ENCODE data around the gene CDKN2B-AS1.

CDKN2B-AS1 gene

DNA sequence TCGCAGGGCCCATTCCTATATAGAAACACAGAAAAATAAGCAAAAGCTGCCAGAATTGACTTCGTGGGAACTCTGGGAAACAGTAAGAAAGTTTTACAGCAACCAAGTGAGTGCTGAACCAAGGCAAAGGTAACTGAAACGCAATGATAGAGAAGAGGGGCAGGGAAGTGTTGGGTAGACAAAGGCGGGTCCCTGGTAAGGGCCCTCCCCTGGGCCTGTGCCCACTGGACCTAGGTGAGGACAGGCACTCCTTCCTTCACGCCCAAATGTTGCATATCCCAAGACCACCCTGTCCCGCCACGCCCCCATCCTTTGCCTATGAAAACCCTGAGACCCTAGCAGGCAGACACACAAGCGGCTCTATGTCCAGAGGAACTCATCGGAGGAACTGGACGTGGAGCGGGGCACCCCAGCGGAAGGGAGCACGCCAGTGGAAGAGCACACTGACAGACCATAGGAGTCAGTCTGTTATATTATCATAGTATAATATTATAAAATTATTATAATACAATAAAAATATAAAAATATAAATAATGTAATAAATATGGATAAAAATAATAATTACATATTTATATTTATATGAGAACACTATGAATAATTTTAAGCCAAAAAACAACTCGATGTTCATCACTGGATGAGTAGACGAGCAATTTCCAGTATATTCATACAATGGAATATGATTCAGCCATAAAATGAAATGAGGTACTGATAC, 28.3 kb upstream of the CDKN2B-AS1 start:
- TF ChIP-seq, protein P1, sequence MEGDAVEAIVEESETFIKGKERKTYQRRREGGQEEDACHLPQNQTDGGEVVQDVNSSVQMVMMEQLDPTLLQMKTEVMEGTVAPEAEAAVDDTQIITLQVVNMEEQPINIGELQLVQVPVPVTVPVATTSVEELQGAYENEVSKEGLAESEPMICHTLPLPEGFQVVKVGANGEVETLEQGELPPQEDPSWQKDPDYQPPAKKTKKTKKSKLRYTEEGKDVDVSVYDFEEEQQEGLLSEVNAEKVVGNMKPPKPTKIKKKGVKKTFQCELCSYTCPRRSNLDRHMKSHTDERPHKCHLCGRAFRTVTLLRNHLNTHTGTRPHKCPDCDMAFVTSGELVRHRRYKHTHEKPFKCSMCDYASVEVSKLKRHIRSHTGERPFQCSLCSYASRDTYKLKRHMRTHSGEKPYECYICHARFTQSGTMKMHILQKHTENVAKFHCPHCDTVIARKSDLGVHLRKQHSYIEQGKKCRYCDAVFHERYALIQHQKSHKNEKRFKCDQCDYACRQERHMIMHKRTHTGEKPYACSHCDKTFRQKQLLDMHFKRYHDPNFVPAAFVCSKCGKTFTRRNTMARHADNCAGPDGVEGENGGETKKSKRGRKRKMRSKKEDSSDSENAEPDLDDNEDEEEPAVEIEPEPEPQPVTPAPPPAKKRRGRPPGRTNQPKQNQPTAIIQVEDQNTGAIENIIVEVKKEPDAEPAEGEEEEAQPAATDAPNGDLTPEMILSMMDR (IDR thresholded peaks at IDR 0.05; ENCODE audit: extremely low read depth, missing control alignments), result no peak
- no peak for DNase-seq (ENCODE audit: low spot score)

DNA sequence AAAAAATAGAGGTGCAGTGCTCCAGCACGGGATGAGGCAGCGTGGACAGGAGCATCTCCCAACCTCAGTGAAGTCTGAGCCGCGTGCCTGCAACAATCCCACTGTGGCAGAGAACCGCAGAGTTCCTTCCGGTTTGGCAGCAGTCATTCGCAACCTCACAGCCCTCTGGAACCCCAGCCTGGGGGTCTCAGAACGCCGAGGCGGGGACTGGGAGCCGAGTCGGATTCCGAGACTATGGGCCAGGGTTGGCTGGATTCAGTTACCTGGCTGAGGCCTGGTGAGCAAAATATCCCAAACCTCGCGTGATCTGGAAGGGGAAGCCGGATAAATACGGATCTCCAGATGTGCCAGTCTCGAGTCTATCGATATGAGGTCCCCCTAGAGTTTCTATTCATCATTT, 27.4 kb upstream of the CDKN2B-AS1 start:
- TF ChIP-seq, protein P1 (IDR thresholded peaks at IDR 0.05; ENCODE audit: extremely low read depth, missing control alignments), result no peak
- DNase-seq (ENCODE audit: low spot score), result no peak

DNA sequence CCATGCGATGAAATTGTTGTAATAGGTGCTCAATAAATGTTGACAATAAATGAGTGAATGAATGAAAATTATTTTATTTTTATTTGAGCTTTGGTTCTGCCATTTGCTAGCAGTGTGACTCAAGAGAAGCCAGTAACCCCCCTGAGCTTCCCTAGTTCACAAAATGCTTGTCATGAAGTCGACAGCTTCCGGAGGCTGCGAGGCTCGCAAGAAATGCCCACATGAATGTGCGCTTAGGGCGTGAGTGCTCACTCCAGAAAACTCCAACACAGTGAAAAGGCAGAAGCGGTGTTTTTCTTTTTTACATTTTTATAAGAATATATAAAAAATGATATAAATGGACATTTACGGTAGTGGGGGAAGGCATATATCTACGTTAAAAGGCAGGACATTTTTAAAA, 26.9 kb upstream of the CDKN2B-AS1 start:
- TF ChIP-seq, protein P1 (IDR thresholded peaks at IDR 0.05; ENCODE audit: extremely low read depth, missing control alignments), result no peak
- DNase-seq (ENCODE audit: low spot score), result no peak

DNA sequence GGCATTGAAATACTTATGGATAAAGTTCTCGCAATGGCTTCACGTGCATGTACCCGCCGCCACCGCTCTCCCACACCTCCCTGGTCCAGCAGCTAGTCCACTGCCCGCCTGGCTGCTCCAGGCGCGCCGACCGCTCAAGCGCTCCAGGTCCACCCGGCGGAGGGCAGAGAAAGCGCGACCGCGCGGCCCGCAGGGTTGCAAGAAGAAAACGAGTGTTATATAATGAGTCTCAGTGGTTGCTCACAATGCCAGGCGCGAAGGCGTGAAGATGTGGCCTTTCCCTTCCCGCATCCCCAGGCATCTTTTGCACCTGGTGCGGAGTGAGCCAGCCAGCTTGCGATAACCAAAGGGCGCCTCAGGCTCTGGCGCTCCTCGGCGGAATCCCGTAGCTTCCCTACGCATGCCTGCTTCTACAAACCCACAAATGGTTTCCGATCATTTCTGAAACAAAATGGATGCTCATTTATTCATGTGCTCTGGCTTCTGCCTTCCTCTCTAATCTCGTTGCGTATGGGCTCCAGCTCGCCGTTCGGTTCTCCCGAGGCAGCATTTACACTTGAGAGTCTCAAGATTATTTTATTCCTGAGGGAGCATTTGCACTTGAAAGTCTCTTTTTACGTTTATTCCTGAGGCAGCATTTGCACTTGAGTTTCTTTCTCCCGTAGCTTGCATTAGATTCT, 26.1 kb upstream of the CDKN2B-AS1 start:
- TF ChIP-seq, protein P1 (IDR thresholded peaks at IDR 0.05; ENCODE audit: extremely low read depth, missing control alignments), result no peak
- no peak for DNase-seq (ENCODE audit: low spot score)

DNA sequence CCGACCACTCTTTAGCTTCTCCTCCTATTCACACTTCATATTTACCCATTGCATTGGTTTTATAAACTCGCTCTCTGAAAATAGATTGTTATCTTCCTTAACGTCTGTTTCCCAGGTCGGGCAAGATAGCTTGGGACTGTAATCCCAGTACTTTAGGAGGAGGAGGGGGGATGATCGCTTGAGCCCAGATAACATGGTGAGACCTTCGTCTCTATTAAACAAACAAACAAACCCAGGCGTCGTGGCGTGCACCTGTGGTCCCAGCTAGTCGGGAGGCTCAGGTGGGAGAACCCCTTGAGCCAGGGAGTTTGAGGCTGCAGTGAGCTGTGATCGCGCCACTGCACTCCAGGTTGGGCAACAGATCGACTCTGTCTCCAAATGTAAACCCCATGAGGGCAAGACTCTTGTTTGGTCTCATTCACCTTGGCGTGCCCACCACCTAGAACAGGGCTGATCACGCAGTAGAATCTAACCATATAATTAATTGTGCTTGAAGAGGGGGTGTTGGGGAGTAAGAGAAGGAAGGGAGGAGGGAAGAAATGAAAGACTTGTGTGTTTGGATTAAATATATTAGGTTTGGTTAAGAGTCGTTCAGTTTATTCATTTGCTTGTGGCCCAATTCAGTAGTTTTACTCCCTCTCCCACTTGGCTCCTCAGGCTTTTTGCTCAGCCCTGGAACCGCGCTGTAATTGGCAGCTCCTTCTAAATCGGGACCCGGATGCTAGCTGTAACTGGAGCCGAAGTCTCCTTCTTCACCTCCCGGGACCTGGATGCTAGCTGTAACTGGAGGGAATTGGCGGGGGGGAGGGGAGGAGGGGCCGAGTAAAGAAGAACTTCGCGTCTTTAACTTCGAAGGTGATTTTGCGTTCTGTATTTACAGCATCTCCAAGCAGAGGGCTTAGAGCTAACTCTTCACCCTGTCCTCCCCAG, 25.3 kb upstream of the CDKN2B-AS1 start:
- DNase-seq (ENCODE audit: low spot score), result no peak
- TF ChIP-seq, protein P1 (IDR thresholded peaks at IDR 0.05; ENCODE audit: extremely low read depth, missing control alignments), result no peak

DNA sequence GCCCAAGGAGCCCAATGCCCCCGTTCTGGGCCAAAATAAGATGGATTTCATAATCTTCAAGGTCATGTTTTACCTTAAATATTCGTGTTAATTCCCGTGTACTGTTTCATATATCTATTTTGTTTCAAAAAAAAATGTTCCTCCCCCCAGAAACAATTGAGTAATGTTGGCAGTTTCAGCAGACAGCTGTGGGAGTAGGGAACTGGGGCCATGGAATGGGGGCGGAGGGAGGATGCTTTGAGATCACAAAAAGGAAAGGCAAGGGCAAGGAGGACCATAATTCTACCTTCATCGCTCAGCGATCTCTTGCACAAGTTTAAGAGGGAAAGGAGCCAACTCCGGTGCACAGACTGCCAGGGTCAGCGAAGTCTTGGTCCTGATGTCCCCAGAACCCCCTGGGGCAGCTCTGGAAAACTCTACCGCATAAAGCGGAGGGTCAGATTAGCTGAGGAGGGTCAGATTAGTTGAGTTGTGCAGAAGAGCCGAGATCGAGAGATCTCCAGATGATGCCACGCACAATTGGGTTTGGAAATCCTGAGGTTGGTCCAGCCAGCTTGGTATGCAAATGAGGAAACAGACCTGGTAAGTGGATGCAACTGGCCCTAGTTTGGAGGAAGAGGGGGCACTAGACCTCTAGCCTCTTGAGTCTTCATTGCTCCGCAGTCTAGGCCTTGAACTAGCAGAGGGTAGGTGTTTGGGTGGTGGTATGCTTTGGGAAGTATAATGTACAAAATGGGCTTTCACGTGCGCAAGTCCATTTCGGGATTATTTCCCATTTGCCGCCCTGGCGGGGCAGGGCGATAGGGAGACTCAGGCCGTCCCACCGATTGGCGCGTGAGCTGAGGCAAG, 24.4 kb upstream of the CDKN2B-AS1 start:
- no peak for DNase-seq (ENCODE audit: low spot score)

More for the DNA sequence above, 24.4 kb upstream of the CDKN2B-AS1 start:
- TF ChIP-seq, protein P1 (IDR thresholded peaks at IDR 0.05; ENCODE audit: extremely low read depth, missing control alignments), result no peak
